HepG2 (cell line): ENCODE measurements around the gene TCF25.

Experiments used
- KLF16 ChIP-seq, 2 experiments: sonication (generic) in 1 of 2; formaldehyde crosslinking in 1 of 2; IDR thresholded peaks; 2 replicates each; pipeline versions ENCODE4 v1.6.1 to v1.8.0; 2016 to 2023; ENCODE audit warnings: missing genetic modification reagents in 2 of 2, missing compliant biosample characterization in 1 of 2
- ZNF407 ChIP-seq: sonication (generic); formaldehyde crosslinking; IDR thresholded peaks from one replicate; pipeline ENCODE4 v1.5.1; 2020; ENCODE audit warnings: mild to moderate bottlenecking, missing genetic modification reagents; ENCODE audit errors: not compliant biosample characterization
- ZNF556 ChIP-seq: sonication (generic); formaldehyde crosslinking; IDR thresholded peaks from 2 replicates; pipeline ENCODE4 v1.4.0; 2020; ENCODE audit warnings: mild to moderate bottlenecking, missing genetic modification reagents, borderline replicate concordance
- ZNF646 ChIP-seq: sonication (generic); formaldehyde crosslinking; IDR thresholded peaks from 2 replicates; pipeline ENCODE4 v1.9.0; 2021; ENCODE audit warnings: mild to moderate bottlenecking, missing genetic modification reagents

GRCh38 chr16:89862732-89863131, 10.7 kb upstream of the TCF25 start:
- TF ChIP-seq ZNF407 (CRISPR knock-in tag) (no peak), ZNF556 (CRISPR knock-in tag) (no peak), ZNF646 (no peak), KLF16 (CRISPR knock-in tag; IDR thresholded peaks at IDR 0.05) (no peak)
